HepG2 (cell line): ENCODE data around the gene MYCBPAP. TPM values are rescaled to one million over a fixed set of nuclear protein-coding genes. Genes with fewer than 3 reads are reported as not detected.

Experiments
- AHR ChIP-seq: IDR thresholded peaks from 2 replicates; pipeline ENCODE4 v1.6.1; 2018; ENCODE audit warnings: missing genetic modification reagents, missing compliant biosample characterization
- BRD4 ChIP-seq: sonication (generic); formaldehyde crosslinking; IDR thresholded peaks from 2 replicates; pipeline ENCODE4 v1.4.0; 2020; ENCODE audit warnings: missing genetic modification reagents
- ELF3 ChIP-seq: IDR thresholded peaks from 2 replicates; pipeline ENCODE4 v1.6.1; 2016; ENCODE audit warnings: missing genetic modification reagents, missing compliant biosample characterization
- FOXP1 ChIP-seq, 2 experiments: fragments of 450-650 bp in 1 of 2; IDR thresholded peaks; 2 replicates each; pipeline ENCODE4 v1.6.1; 2017 to 2018; ENCODE audit warnings: antibody characterized with exemption in 1 of 2
- GFI1 ChIP-seq: sonication (generic); formaldehyde crosslinking; IDR thresholded peaks from 2 replicates; pipeline ENCODE4 v1.5.0; 2020; ENCODE audit warnings: missing genetic modification reagents, mild to moderate bottlenecking, borderline replicate concordance
- HNF4A ChIP-seq: sonication (generic); formaldehyde crosslinking; IDR thresholded peaks from 2 replicates; pipeline ENCODE4 v1.4.0; 2020; ENCODE audit warnings: missing genetic modification reagents
- JUN ChIP-seq: sonication (generic); formaldehyde crosslinking; IDR thresholded peaks from 2 replicates; pipeline ENCODE4 v1.4.0; 2020; ENCODE audit warnings: mild to moderate bottlenecking, missing genetic modification reagents
- KLF11 ChIP-seq: IDR thresholded peaks from 2 replicates; pipeline ENCODE4 v1.6.1; 2016; ENCODE audit warnings: missing compliant biosample characterization
- MAFF ChIP-seq: IDR thresholded peaks from 2 replicates; pipeline ENCODE4 v1.6.1; 2011; ENCODE audit warnings: low read depth, low read length, improper control_type of control experiment
- MXI1 ChIP-seq: IDR thresholded peaks from 3 replicates; pipeline ENCODE4 v1.6.1; 2012; ENCODE audit warnings: low read depth, low read length, inconsistent platforms, borderline replicate concordance
- NFKBIZ ChIP-seq: IDR thresholded peaks from 2 replicates; pipeline ENCODE4 v1.6.1; 2018; ENCODE audit warnings: missing genetic modification reagents, missing compliant biosample characterization
- POLR2AphosphoS5 ChIP-seq: IDR thresholded peaks from 2 replicates; pipeline ENCODE4 v1.6.1; 2012; ENCODE audit warnings: low read depth, low read length
- RAD21 ChIP-seq: fragments of 450-650 bp; formaldehyde crosslinking; IDR thresholded peaks from 2 replicates; pipeline ENCODE4 v1.5.0; 2020; ENCODE audit warnings: mild to moderate bottlenecking
- RORA ChIP-seq: sonication (generic); formaldehyde crosslinking; IDR thresholded peaks from 2 replicates; pipeline ENCODE4 v1.5.0; 2020; ENCODE audit warnings: mild to moderate bottlenecking, missing genetic modification reagents, moderate library complexity
- RXRB ChIP-seq: IDR thresholded peaks from 2 replicates; pipeline ENCODE4 v1.6.1; 2016; ENCODE audit warnings: borderline replicate concordance, missing genetic modification reagents, missing compliant biosample characterization
- SP5 ChIP-seq: IDR thresholded peaks from 2 replicates; pipeline ENCODE4 v1.6.1; 2016; ENCODE audit warnings: low read depth, borderline replicate concordance
- THAP11 ChIP-seq: IDR thresholded peaks from 2 replicates; pipeline ENCODE4 v1.6.1; 2016; ENCODE audit warnings: missing biosample characterization, missing genetic modification reagents
- ZBTB10 ChIP-seq: sonication (generic); formaldehyde crosslinking; IDR thresholded peaks from 2 replicates; pipeline ENCODE4 v1.4.0; 2020; ENCODE audit warnings: missing genetic modification reagents, borderline replicate concordance
- ZFP36L1 ChIP-seq: sonication (generic); formaldehyde crosslinking; IDR thresholded peaks from 2 replicates; pipeline ENCODE4 v1.8.0; 2022; ENCODE audit warnings: mild to moderate bottlenecking, missing genetic modification reagents, moderate library complexity
- ZFY ChIP-seq: sonication (generic); formaldehyde crosslinking; IDR thresholded peaks from 2 replicates; pipeline ENCODE4 v1.4.0; 2020; ENCODE audit warnings: missing genetic modification reagents
- ZNF253 ChIP-seq: sonication (generic); formaldehyde crosslinking; IDR thresholded peaks from 2 replicates; pipeline ENCODE4 v1.8.0; 2022; ENCODE audit warnings: mild to moderate bottlenecking, missing genetic modification reagents, borderline replicate concordance
- ZNF510 ChIP-seq: sonication (generic); formaldehyde crosslinking; IDR thresholded peaks from 2 replicates; pipeline ENCODE4 v1.4.0; 2020; ENCODE audit warnings: low read depth, mild to moderate bottlenecking, missing genetic modification reagents
- ZNF724P ChIP-seq: sonication (generic); formaldehyde crosslinking; IDR thresholded peaks from 2 replicates; pipeline ENCODE4 v1.8.0; 2022; ENCODE audit warnings: missing genetic modification reagents, borderline replicate concordance
- ZNF777 ChIP-seq: sonication (generic); formaldehyde crosslinking; IDR thresholded peaks from 2 replicates; pipeline ENCODE4 v1.4.0; 2020; ENCODE audit warnings: missing genetic modification reagents
- ZSCAN30 ChIP-seq: sonication (generic); formaldehyde crosslinking; IDR thresholded peaks from 2 replicates; pipeline ENCODE4 v1.5.0; 2020; ENCODE audit warnings: mild to moderate bottlenecking, missing genetic modification reagents
- polyA plus RNA-seq, 8 experiments: library from polyadenylated mRNA; depleted of rRNA in 3 of 8; stranded (reverse) in 7 of 8; unstranded in 1 of 8; fragments of >200 nt; fragmentation: Illumina TruSeq in 4 of 8; extraction: Trizol in 4 of 8; gene quantifications; 2 replicates each; pipeline versions ENCODE4 v1.2.1 to v1.2.3, GENCODE V29; 2011 to 2016; ENCODE audit warnings: low read depth in 4 of 8, missing spikeins in 1 of 8, mixed read lengths in 1 of 8; ENCODE audit not compliant: insufficient read depth in 1 of 8
- total RNA-seq, 5 experiments: library from RNA; depleted of rRNA; stranded (reverse); fragments of >200 nt; fragmentation: Illumina TruSeq; extraction: Trizol; gene quantifications; 2 replicates each; pipeline ENCODE4 v1.2.3, GENCODE V29; 2016; ENCODE audit warnings: low read depth in 1 of 5
- TF ChIP-seq, protein P1 (sequence below): sonication (generic); formaldehyde crosslinking; IDR thresholded peaks from 2 replicates; pipeline ENCODE4 v1.5.0; 2020; ENCODE audit warnings: missing genetic modification reagents
- TF ChIP-seq, protein P2 (sequence below): sonication (generic); formaldehyde crosslinking; IDR thresholded peaks from 2 replicates; pipeline ENCODE4 v1.5.1; 2020; ENCODE audit warnings: mild to moderate bottlenecking, missing genetic modification reagents, moderate library complexity

Gene MYCBPAP
- total and polyA plus RNA-seq, 2 of the 13 experiments (the other 11 are each of a cell fraction or from before 2014, with no cell fraction given), result 0.22 to 0.24 TPM

DNA sequence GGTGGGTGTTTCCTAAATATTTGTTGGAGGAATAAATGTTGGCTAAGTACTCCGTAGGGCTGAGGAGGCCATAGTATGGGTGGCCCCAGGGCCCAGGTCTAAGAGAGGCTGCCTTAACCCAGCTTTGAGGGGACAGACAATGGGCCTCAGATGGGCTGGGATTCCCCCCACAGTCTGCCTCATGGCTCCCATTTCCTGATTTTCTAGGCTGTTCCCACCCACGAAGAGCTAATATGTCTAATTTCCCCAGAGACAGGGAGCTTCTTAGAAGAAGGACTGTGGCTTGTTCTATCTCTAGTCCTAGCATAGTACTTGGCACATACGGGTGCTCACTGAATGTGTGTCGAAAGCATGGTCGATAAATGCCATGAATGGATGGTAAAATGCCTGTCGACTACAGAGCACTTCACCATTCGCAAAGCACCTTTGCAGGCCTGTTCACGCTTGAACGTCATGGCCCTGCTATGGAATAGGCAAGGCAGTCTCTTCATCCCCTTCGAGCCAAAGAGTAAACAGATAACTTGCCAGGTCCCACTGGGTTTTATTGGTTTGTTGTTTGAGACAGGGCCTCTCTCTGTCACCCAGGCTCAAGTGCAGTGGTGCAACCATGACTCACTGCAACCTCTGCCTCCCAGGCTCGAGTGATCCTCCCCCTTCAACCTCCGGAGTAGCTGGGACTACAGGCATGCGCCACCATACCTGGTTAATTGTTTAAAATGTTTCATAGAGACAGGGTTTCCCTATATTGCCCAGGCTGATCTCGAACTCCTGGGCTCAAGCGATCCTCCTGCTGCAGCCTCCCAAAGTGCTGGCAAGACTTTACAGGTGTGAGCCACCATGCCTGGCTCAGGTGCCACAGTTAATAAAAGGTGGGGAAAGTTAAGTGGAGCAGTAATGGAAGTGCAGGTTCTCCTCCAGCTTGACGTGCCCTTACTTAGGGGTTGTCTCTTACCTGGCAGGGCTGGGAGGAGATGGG lies 49.2 kb upstream of the MYCBPAP start (continued):
- no peak for TF ChIP-seq AHR (CRISPR knock-in tag)
- peak; percentile 52; the same call in 1 of the 2 replicates for TF ChIP-seq THAP11 (CRISPR knock-in tag)
- TF ChIP-seq RXRB (CRISPR knock-in tag), result peak; percentile 80; the same call in 1 of the 2 replicates
- peak; percentile 75 for TF ChIP-seq ZFY (CRISPR knock-in tag)
- TF ChIP-seq FOXP1 (IDR thresholded peaks at IDR 0.05), result peak; percentile 70
- peak; percentile 88 for TF ChIP-seq FOXP1 (CRISPR knock-in tag; IDR thresholded peaks at IDR 0.05)
- no peak for TF ChIP-seq ZSCAN30 (CRISPR knock-in tag)
- TF ChIP-seq GFI1 (CRISPR knock-in tag), result no peak
- TF ChIP-seq KLF11 (CRISPR knock-in tag), result 0 out of 2 replicates have a peak, but pooled peaks have one; percentile 21
- no peak; the same call in 1 of the 2 replicates for TF ChIP-seq NFKBIZ
- TF ChIP-seq BRD4, result no peak
- TF ChIP-seq POLR2AphosphoS5, result no peak; the same call in 1 of the 2 replicates
- no peak for TF ChIP-seq RORA
- TF ChIP-seq ELF3 (CRISPR knock-in tag), result peak; percentile 64
- TF ChIP-seq MAFF, result no peak
- TF ChIP-seq, protein P1, sequence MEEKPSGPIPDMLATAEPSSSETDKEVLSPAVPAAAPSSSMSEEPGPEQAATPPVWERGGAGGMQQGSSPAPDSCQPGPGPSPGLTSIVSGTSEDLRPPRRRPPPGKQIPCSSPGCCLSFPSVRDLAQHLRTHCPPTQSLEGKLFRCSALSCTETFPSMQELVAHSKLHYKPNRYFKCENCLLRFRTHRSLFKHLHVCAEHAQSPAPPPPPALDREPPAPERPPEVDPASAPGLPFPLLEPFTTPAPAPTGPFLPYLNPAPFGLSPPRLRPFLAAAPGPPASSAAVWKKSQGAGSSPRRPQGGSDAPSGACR (CRISPR knock-in tag), result no peak
- TF ChIP-seq, protein P2, sequence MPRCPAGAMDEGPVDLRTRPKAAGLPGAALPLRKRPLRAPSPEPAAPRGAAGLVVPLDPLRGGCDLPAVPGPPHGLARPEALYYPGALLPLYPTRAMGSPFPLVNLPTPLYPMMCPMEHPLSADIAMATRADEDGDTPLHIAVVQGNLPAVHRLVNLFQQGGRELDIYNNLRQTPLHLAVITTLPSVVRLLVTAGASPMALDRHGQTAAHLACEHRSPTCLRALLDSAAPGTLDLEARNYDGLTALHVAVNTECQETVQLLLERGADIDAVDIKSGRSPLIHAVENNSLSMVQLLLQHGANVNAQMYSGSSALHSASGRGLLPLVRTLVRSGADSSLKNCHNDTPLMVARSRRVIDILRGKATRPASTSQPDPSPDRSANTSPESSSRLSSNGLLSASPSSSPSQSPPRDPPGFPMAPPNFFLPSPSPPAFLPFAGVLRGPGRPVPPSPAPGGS (CRISPR knock-in tag), result no peak
- no peak for TF ChIP-seq ZNF724P (CRISPR knock-in tag)
- peak; percentile 69; the same call in 1 of the 2 replicates for TF ChIP-seq JUN
- peak; percentile 70; the same call in 1 of the 2 replicates for TF ChIP-seq ZNF253
- TF ChIP-seq ZBTB10 (CRISPR knock-in tag), result no peak
- TF ChIP-seq HNF4A (CRISPR knock-in tag), result peak; percentile 62; the same call in 1 of the 2 replicates
- peak; percentile 58; the same call in 1 of the 3 replicates for TF ChIP-seq MXI1
- no peak for TF ChIP-seq RAD21 (CRISPR knock-in tag)
- peak; percentile 77 for TF ChIP-seq SP5
- TF ChIP-seq ZNF510 (CRISPR knock-in tag), result no peak
- TF ChIP-seq ZNF777, result 0 out of 2 replicates have a peak, but pooled peaks have one; percentile 35
- TF ChIP-seq ZFP36L1 (CRISPR knock-in tag), result peak; percentile 72; the same call in 1 of the 2 replicates
